Esophagus muscularis mucosa (tissue), 4 donors: Measurements from ENCODE around the gene RBX1. TPM values are rescaled to one million over a fixed set of nuclear protein-coding genes. Genes with fewer than 3 reads are reported as not detected.

ENCODE experiments used
- DNase-seq: peaks from one replicate; pipeline ENCODE4 v3.0.0-alpha.2; 2017; ENCODE audit errors: extremely low spot score
- H3K27ac ChIP-seq, 4 donors: fragments of 200-600 bp; sonication (generic); replicated peaks in 1 of 4; 1 replicate in 3 of 4; 2 replicates in 1 of 4; pipeline ENCODE4 v1.5.1; 2016 to 2019; ENCODE audit warnings: mild to moderate bottlenecking in 1 of 4
- H3K27me3 ChIP-seq, 4 donors: fragments of 200-600 bp; sonication (generic); one replicate each; pipeline versions ENCODE4 v1.5.1 to v1.6.0; 2016 to 2019
- H3K36me3 ChIP-seq, 4 donors: fragments of 200-600 bp; sonication (generic); one replicate each; pipeline ENCODE4 v1.5.1; 2016 to 2019
- H3K4me1 ChIP-seq, 4 donors: fragments of 200-600 bp; sonication (generic); one replicate each; pipeline ENCODE4 v1.5.1; 2016 to 2019
- H3K4me3 ChIP-seq, 4 donors: fragments of 200-600 bp; sonication (generic); 1 replicate in 2 of 4; 2 replicates in 2 of 4; pipeline ENCODE4 v1.5.1; 2016 to 2019; ENCODE audit warnings: mild to moderate bottlenecking in 4 of 4, moderate library complexity in 1 of 4
- H3K9me3 ChIP-seq, 4 donors: fragments of 200-600 bp; sonication (generic); 1 replicate in 3 of 4; 2 replicates in 1 of 4; pipeline ENCODE4 v1.5.1; 2016 to 2019
- CTCF ChIP-seq, 3 experiments: fragments of 200-600 bp in 2 of 3; fragments of 450-650 bp in 1 of 3; sonication (generic) in 2 of 3; IDR thresholded peaks; one replicate each; pipeline ENCODE4 v1.5.1; 2017 to 2019; ENCODE audit warnings: antibody characterized with exemption in 3 of 3, mild to moderate bottlenecking in 2 of 3, moderate library complexity in 1 of 3
- EP300 ChIP-seq: sonication (generic); formaldehyde crosslinking; IDR thresholded peaks from one replicate; pipeline ENCODE4 v1.6.1; 2017; ENCODE audit warnings: antibody characterized with exemption
- POLR2A ChIP-seq: fragments of 450-650 bp; IDR thresholded peaks from one replicate; pipeline ENCODE4 v1.6.1; 2017; ENCODE audit warnings: antibody characterized with exemption, moderate library complexity, mild to moderate bottlenecking, low read depth
- POLR2AphosphoS5 ChIP-seq, 2 donors: sonication (generic); formaldehyde crosslinking; IDR thresholded peaks; one replicate each; pipeline ENCODE4 v1.6.1; 2017; ENCODE audit warnings: antibody characterized with exemption in 2 of 2
- WGBS: methylation state at CpG from one replicate; pipeline ENCODE4 v1.1.5; 2018; 5-methylcytosine and 5-hydroxymethylcytosine counted together
- intact Hi-C: fragments of 100-400 bp; cut with DNase I; formaldehyde crosslinking; loops from one replicate; pipeline ENCODE4 v1.15.1; 2023
- total RNA-seq, 4 donors: library from RNA; depleted of rRNA; stranded (reverse); fragments of >200 nt; gene quantifications; one replicate each; pipeline versions ENCODE4 v1.1.0 to v1.2.1, GENCODE V29; 2016

The RBX1 gene
- total RNA-seq, 4 donors from 2014 or later = 35.6 to 44.4 (median 39.6) TPM

GRCh38 chr22:40973144-40973543 is 22.0 kb downstream of the RBX1 start:
- Histone ChIP-seq H3K27ac (no peak overlapping the region), H3K9me3 (no peaks in the 10 kb centered on the region), H3K36me3 (peaks cover 23 to 52% (median 47%) of the 10 kb centered on the region in 4 donors), H3K4me3 (no peak overlapping the region), H3K4me1 (no peaks in the 10 kb centered on the region), H3K27me3 (no peaks in the 10 kb centered on the region)
- TF ChIP-seq EP300 (no peak), POLR2AphosphoS5 (IDR thresholded peaks at IDR 0.05) (peak in 1 of 2 donors; percentile 34), CTCF (IDR thresholded peaks at IDR 0.05) (no peak), POLR2A (no peak)
- WGBS = 94% methylated on average over 12 of the region's 13 CpGs
- intact Hi-C loops = no loop called here
- no peak for DNase-seq

DNA sequence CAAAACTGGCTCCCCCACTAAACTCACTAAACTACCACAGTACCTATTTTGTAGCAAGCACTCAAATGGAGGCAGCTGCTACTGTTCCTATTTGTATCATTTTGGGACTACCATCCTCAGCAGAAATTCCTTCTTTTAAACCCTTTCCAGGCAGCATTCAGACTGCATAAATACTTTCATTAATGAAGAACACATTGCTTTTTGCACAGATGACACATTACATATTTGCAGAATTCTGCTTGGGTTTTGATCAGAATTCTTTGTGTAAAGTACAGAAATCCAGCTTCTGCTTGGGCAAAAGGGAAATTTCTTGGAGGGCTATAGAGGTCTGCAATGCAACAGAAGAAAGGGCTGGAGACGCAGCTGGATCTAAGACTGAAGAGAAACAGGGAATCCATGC is 24.2 kb downstream of the RBX1 start:
- Histone ChIP-seq H3K27ac (no peak overlapping the region), H3K27me3 (no peaks in the 10 kb centered on the region), H3K4me3 (no peak overlapping the region), H3K36me3 (peaks cover 11 to 31% (median 27%) of the 10 kb centered on the region in 4 donors), H3K4me1 (no peaks in the 10 kb centered on the region), H3K9me3 (no peaks in the 10 kb centered on the region)
- TF ChIP-seq EP300 (no peak), CTCF (IDR thresholded peaks at IDR 0.05) (no peak), POLR2AphosphoS5 (IDR thresholded peaks at IDR 0.05) (no peak), POLR2A (no peak)
- intact Hi-C loops = no loop called here
- WGBS = 67% methylated on average over 1 of the region's 1 CpG
- DNase-seq = no peak

DNA sequence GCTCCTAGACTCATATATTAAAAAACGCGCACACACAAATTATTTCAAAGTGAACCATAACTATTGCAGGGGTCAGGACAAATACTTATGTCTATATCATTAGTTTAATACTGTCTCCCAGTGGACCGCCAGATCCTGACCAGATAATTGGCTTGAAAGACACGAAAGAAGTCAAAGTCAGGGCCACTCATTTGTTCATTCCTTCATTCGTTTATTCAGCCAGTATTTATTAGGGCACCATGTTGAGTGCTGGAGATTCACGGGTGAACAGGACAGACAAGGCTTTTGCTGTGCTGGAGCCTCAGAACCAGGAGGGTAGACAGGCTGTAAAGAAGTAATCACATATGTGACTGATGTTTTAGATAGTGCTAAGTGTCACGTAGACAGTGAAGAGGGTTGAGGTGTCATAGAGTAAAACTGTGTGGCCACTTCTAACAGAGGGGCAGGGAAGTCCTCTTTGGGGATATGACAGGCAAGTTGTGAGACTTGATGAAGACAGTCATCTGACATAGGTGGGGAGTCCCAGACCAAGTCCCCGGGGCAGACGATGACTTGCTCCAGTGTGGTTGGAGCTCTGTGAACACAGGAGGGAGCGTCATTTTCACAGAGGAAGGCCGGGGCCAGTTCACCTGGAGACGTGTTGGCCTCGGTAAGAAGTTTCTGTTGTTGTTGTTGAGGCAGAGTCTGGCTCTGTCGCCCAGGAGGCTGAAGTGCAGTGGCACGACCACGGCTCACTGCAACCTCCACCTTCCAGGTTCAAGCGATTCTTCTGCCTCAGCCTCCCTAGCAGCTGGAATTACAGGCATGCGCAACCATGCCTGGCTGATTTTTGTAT is 25.9 kb downstream of the RBX1 start:
- Histone ChIP-seq H3K4me3 (no peak overlapping the region), H3K36me3 (peaks cover 7 to 14% (median 13%) of the 10 kb centered on the region in 4 donors), H3K9me3 (no peaks in the 10 kb centered on the region), H3K4me1 (peaks cover 0 to under 1% (median under 1%) of the 10 kb centered on the region in 4 donors), H3K27me3 (no peaks in the 10 kb centered on the region), H3K27ac (no peak overlapping the region)
- DNase-seq = no peak
- 89% methylated on average over 18 of the region's 18 CpGs for WGBS
- intact Hi-C loops = no loop called here
- TF ChIP-seq EP300 = no peak
- TF ChIP-seq POLR2A = no peak

DNA sequence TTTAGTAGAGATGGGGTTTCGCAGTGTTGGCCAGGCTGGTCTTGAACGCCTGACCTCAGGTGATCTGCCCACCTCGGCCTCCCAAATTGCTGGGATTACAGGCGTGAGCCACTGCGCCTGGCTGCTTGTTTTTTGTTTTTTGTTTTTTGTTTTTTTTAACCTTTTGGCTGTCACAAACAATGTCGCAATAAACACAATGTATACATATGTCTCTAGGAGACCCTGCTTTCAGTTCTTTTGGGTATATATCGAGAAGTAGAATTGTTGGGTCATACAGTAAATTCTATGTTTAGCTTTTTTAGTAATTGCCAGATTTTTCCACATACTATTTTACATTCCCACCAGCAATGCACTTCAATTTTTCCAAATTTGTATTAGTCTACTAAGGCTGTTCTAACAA is 28.0 kb downstream of the RBX1 start:
- intact Hi-C loops = no loop called here
- no peak overlapping the region for H3K27ac ChIP-seq
- no peak for TF ChIP-seq CTCF (IDR thresholded peaks at IDR 0.05)
- no peak for TF ChIP-seq EP300
- no peak for TF ChIP-seq POLR2A
- TF ChIP-seq POLR2AphosphoS5 (IDR thresholded peaks at IDR 0.05) = no peak
- H3K4me3 ChIP-seq = no peak overlapping the region
- H3K9me3 ChIP-seq = no peaks in the 10 kb centered on the region
- WGBS = 97% methylated on average over 7 of the region's 7 CpGs
- peaks cover 3 to 15% (median 11%) of the 10 kb centered on the region in 4 donors for H3K4me1 ChIP-seq
- DNase-seq = no peak
- no peaks in the 10 kb centered on the region for H3K27me3 ChIP-seq
- no peaks in the 10 kb centered on the region for H3K36me3 ChIP-seq

- no peaks in the 10 kb centered on the region for H3K9me3 ChIP-seq
- no peaks in the 10 kb centered on the region for H3K27me3 ChIP-seq
- no peak for DNase-seq
- intact Hi-C loops = no loop called here
- no peaks in the 10 kb centered on the region for H3K36me3 ChIP-seq
- H3K4me1 ChIP-seq = peaks cover 3 to 15% (median 11%) of the 10 kb centered on the region in 4 donors
- no peak overlapping the region for H3K27ac ChIP-seq
- H3K4me3 ChIP-seq = no peak overlapping the region
- 92% methylated on average over 8 of the region's 8 CpGs for WGBS
- TF ChIP-seq POLR2AphosphoS5 (IDR thresholded peaks at IDR 0.05) (no peak), POLR2A (no peak), CTCF (IDR thresholded peaks at IDR 0.05) (no peak), EP300 (no peak)
These were observed 28.7 kb downstream of the RBX1 start for GRCh38 chr22:40979871-40980270.
